C4-2B (cell line): ENCODE data around the gene STH.

ENCODE experiments used
- CTCF ChIP-seq: fragments of 450-650 bp; conservative IDR thresholded peaks from 2 replicates; pipeline ENCODE4 v1.5.1; 2017; ENCODE audit warnings: mild to moderate bottlenecking
- ZFX ChIP-seq: fragments of 450-650 bp; IDR thresholded peaks from 2 replicates; pipeline ENCODE4 v1.6.1; 2017

- TF ChIP-seq CTCF: no peak
- TF ChIP-seq ZFX: no peak
These were observed 14.6 kb downstream of the STH start for GRCh38 chr17:46013502-46014165.
